Muscle of leg (tissue), 11 donors: ENCODE results near the gene TREML4. TPM values are rescaled to one million over a fixed set of nuclear protein-coding genes. Genes with fewer than 3 reads are reported as not detected.

Source experiments
- DNase-seq: peaks from one replicate; pipeline ENCODE4 v3.0.0; 2013
- H3K27ac ChIP-seq: one replicate; pipeline ENCODE4 v1.5.1; 2013; ENCODE audit warnings: mild to moderate bottlenecking, low read length, control low read depth
- H3K27me3 ChIP-seq: one replicate; pipeline ENCODE4 v1.6.1; 2013; ENCODE audit warnings: low read length; ENCODE audit not compliant: control insufficient read depth, insufficient read depth
- H3K36me3 ChIP-seq: one replicate; pipeline ENCODE4 v1.6.1; 2013; ENCODE audit warnings: low read length; ENCODE audit not compliant: control insufficient read depth, insufficient read depth
- H3K4me1 ChIP-seq: one replicate; pipeline ENCODE4 v1.6.1; 2013; ENCODE audit warnings: low read length; ENCODE audit not compliant: control insufficient read depth, insufficient read depth
- H3K4me3 ChIP-seq: one replicate; pipeline ENCODE4 v1.5.1; 2013; ENCODE audit warnings: low read length, control low read depth
- H3K9me3 ChIP-seq: replicated peaks from 2 replicates; pipeline ENCODE4 v1.6.1; 2013; ENCODE audit warnings: low read depth, low read length; ENCODE audit not compliant: control insufficient read depth
- WGBS: methylation state at CpG from one replicate; pipeline ENCODE4 v1.1.5; 2013; ENCODE audit warnings: missing lambda C conversion rate; ENCODE audit not compliant: insufficient coverage; 5-methylcytosine and 5-hydroxymethylcytosine counted together
- polyA plus RNA-seq, 8 donors: library from polyadenylated mRNA; unstranded; fragments of 120-200 nt; gene quantifications; one replicate each; pipeline versions ENCODE4 v1.2.1 to v1.2.3, GENCODE V29; 2013; ENCODE audit warnings: inconsistent platforms in 1 of 8, low replicate concordance in 1 of 8; ENCODE audit not compliant: insufficient read length in 8 of 8, insufficient read depth in 1 of 8
- total RNA-seq: library from RNA; stranded (reverse); fragments of 120-200 nt; gene quantifications from one replicate; pipeline ENCODE4 v1.2.4, GENCODE V29; 2013

Gene TREML4
- total and polyA plus RNA-seq, 9 donors, result not detected

- H3K27ac ChIP-seq, result no peak overlapping the region
- no peaks in the 10 kb centered on the region for H3K4me1 ChIP-seq
- H3K9me3 ChIP-seq, result no peaks in the 10 kb centered on the region
- no CpG with 5 or more reads among the region's 1 CpG for WGBS
- no peak for DNase-seq
- no peaks in the 10 kb centered on the region for H3K36me3 ChIP-seq
- peaks cover 2% of the 10 kb centered on the region for H3K27me3 ChIP-seq
- H3K4me3 ChIP-seq, result no peak overlapping the region
Observed at GRCh38 chr6:41204156-41204555, 24.0 kb upstream of the TREML4 start.

- H3K4me3 ChIP-seq, result no peak overlapping the region
- H3K9me3 ChIP-seq, result no peaks in the 10 kb centered on the region
- H3K36me3 ChIP-seq, result no peaks in the 10 kb centered on the region
- H3K27me3 ChIP-seq, result peaks cover 2% of the 10 kb centered on the region
- WGBS, result 40% methylated on average over 4 of the region's 7 CpGs
- H3K27ac ChIP-seq, result no peak overlapping the region
- DNase-seq, result no peak
- no peaks in the 10 kb centered on the region for H3K4me1 ChIP-seq
Observed at GRCh38 chr6:41208439-41209106, 19.6 kb upstream of the TREML4 start.

GRCh38 chr6:41209547-41210320, 18.4 kb upstream of the TREML4 start:
- Histone ChIP-seq H3K36me3 (no peaks in the 10 kb centered on the region), H3K27ac (no peak overlapping the region), H3K4me3 (no peak overlapping the region), H3K9me3 (no peaks in the 10 kb centered on the region), H3K4me1 (no peaks in the 10 kb centered on the region), H3K27me3 (peaks cover 2% of the 10 kb centered on the region)
- WGBS, result 80% methylated on average over 3 of the region's 5 CpGs
- DNase-seq, result no peak

DNA sequence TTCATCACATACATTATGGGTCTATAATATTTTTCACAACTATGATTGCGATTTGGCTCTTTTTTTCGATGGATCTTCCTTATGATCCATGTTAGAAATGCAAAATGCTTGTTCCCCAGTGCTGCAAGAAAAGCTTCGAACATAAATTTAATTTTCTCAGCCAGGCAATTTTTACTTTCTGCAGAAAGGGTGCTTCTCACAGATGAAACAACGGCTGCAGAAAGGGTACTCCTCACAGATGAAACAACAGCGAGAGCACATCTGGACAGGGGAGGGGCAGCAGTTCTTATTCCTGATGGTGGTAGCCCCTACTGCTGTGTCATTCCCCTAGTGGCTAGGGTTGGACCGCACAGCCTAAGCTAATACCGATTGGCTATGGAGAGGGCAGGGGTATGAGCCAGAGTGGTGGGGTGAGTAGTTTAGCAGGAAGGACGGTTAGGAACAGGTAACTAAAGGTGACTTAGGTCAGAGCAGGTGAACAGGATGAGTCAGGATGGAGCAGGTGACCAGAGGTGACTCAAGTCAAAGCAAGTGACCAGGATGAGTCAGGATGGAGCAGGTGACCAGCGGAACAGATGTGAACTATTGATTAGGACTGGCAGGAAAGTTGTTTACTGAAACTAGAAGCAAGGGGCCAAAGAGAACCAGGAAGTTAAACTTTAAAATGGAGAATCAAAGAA, 13.4 kb upstream of the TREML4 start:
- no peak overlapping the region for H3K4me3 ChIP-seq
- no peaks in the 10 kb centered on the region for H3K4me1 ChIP-seq
- H3K36me3 ChIP-seq, result no peaks in the 10 kb centered on the region
- no peak for DNase-seq
- WGBS, result 81% methylated on average over 9 of the region's 9 CpGs
- H3K27me3 ChIP-seq, result no peaks in the 10 kb centered on the region
- H3K27ac ChIP-seq, result no peak overlapping the region
- no peaks in the 10 kb centered on the region for H3K9me3 ChIP-seq

DNA sequence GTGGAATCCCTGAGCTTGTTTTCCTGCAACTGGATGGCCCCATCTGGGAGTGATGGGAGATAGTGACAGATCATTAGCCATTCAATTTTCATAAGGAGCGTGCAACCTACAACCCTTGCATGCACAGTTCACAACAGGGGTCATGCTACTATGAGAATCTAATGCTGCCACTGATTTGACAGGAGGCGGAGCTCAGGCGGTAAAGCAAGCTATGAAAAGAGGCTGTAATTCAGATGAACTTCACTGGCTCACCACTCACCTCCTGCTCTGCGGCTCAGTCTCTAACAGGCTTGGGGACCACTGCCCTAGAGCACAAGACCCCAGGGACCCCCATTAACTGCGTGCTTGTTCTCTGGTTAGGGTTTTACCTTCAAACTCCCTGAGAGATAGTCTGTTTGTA, 12.4 kb upstream of the TREML4 start:
- H3K27me3 ChIP-seq, result no peaks in the 10 kb centered on the region
- 73% methylated on average over 3 of the region's 5 CpGs for WGBS
- no peaks in the 10 kb centered on the region for H3K36me3 ChIP-seq
- DNase-seq, result no peak
- no peak overlapping the region for H3K27ac ChIP-seq
- no peak overlapping the region for H3K4me3 ChIP-seq
- H3K9me3 ChIP-seq, result no peaks in the 10 kb centered on the region
- no peaks in the 10 kb centered on the region for H3K4me1 ChIP-seq

DNA sequence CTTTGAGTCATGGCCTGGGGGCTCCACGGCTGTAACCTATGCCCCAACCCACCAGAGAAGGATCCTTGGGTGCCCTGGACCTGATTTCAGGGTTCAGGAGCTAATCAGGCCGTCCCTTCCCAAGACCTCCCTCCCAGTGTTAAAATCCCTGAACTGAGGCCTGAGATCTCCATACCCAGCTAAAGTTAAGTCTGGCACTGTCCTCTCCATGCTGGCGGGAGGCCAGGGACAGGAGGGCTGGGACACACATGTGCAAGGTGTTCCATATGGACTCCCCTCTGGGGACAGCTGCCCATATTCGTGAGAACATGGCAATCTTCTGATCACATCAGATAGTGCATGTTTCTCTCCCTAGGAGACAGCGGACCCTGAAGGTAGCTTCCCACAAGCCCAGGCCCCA, 11.5 kb upstream of the TREML4 start:
- Histone ChIP-seq H3K4me3 (no peak overlapping the region), H3K4me1 (no peaks in the 10 kb centered on the region), H3K9me3 (no peaks in the 10 kb centered on the region), H3K27ac (no peak overlapping the region), H3K27me3 (no peaks in the 10 kb centered on the region), H3K36me3 (no peaks in the 10 kb centered on the region)
- DNase-seq, result no peak
- 82% methylated on average over 3 of the region's 5 CpGs for WGBS

DNA sequence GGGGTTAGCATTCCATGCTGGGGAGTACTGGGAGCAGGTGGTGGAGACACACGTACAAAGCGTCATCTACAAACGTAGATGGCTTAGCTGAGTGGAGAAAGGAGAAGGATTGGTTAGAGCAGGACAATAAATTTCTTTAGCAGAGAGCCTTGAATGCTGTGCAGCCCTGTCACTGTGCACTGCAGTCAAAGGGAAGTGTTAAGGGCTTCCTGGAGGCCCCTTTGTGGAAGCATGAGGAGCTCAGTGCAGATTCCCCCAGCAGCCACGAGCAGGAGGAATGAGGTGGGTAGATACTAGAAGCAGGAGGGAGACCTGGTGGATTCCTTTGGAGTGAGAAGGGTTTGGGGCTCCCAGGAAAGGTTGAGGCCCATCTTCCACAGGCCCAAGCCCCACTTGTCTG, 6.1 kb upstream of the TREML4 start:
- no peaks in the 10 kb centered on the region for H3K4me1 ChIP-seq
- no peak for DNase-seq
- no peaks in the 10 kb centered on the region for H3K9me3 ChIP-seq
- H3K36me3 ChIP-seq, result no peaks in the 10 kb centered on the region
- no peak overlapping the region for H3K4me3 ChIP-seq
- H3K27ac ChIP-seq, result no peak overlapping the region
- peaks cover 3% of the 10 kb centered on the region for H3K27me3 ChIP-seq
- WGBS, result 68% methylated on average over 3 of the region's 4 CpGs

DNA sequence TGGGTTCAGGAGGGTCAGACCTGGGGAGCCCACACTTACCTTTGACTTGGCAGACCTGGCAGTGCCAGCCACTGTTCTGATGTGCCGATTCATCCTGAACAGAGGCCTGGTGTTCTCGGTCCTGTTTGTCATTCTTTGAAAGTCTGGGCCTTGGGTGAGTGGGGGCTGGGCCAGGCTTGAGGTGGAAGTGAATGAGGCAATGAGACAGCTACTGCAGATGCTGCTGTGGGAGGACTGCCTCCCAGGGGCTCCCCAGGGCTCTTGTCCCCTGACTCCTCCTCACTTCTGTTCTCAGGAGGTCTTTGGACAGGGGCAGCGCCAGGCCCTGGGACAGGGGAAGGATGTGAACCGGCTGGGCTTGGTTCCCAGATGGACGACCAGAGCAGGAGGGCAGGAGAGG, 5.6 kb upstream of the TREML4 start:
- Histone ChIP-seq H3K4me1 (no peaks in the 10 kb centered on the region), H3K36me3 (no peaks in the 10 kb centered on the region), H3K27me3 (peaks cover 3% of the 10 kb centered on the region), H3K9me3 (no peaks in the 10 kb centered on the region), H3K27ac (no peak overlapping the region), H3K4me3 (no peak overlapping the region)
- DNase-seq, result no peak
- WGBS, result 69% methylated on average over 4 of the region's 5 CpGs

DNA sequence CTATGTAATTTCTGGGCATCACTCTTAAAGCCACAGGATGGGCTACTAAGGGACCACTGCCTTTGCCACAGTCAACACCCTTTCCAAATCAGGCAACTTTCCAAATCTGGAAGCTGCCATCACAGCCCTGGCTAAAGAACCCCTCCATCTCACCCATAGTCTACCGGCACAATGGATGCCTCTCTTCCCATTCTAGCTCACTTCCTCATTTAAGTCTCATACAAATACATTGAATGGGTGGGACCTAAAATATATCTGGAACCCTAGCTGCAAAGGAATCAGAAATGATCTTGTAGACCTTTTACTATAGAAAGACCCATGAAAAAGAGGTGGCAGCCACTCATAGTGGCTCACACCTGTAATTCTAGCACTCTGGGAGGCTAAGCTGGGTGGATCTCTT, 3.3 kb upstream of the TREML4 start:
- DNase-seq, result no peak
- H3K27me3 ChIP-seq, result peaks cover 10% of the 10 kb centered on the region
- H3K9me3 ChIP-seq, result no peaks in the 10 kb centered on the region
- no peak overlapping the region for H3K4me3 ChIP-seq
- WGBS, result no CpG with 5 or more reads among the region's 1 CpG
- no peaks in the 10 kb centered on the region for H3K36me3 ChIP-seq
- no peaks in the 10 kb centered on the region for H3K4me1 ChIP-seq
- H3K27ac ChIP-seq, result no peak overlapping the region

DNA sequence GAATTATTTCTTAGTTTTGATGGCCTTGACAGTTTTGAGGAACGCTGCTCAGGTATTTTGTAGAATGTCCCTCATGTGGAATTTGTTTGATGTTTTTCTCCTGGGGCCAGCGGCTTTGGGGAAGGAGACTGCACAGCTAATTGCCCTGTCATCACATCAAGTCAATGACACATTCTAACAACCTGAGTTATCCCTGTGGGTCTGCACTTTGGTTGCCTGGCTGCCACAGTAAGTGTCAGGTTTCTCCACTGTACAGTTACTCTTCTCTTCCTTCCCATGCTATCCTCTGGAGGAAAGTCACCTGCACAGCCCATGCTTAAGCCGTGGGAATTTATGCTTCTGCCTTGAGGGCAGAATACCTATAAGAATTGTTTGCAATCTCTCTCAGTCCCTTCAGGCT, 1.4 kb upstream of the TREML4 start:
- Histone ChIP-seq H3K4me1 (no peaks in the 10 kb centered on the region), H3K4me3 (no peak overlapping the region), H3K9me3 (no peaks in the 10 kb centered on the region), H3K27me3 (peaks cover 10% of the 10 kb centered on the region), H3K36me3 (no peaks in the 10 kb centered on the region), H3K27ac (no peak overlapping the region)
- no CpG with 5 or more reads among the region's 3 CpGs for WGBS
- DNase-seq, result no peak
